HG03460 (cell line): Measurements from ENCODE around the gene CFAP73.
A peak's percentile ranks its signal among the peaks of the same experiment; 100 is the strongest.

ENCODE experiments used
- ATAC-seq: cut with Tn5 transposase; IDR thresholded peaks from one replicate; pipeline ENCODE4 v1.9.1; 2021; ENCODE audit not compliant: unreplicated experiment

Gene CFAP73

GRCh38 chr12:113162102-113163029 lies 12.8 kb downstream of the CFAP73 start:
- ATAC-seq = no peak

- no peak for ATAC-seq
These were observed 13.5 kb downstream of the CFAP73 start for GRCh38 chr12:113163030-113163360.

GRCh38 chr12:113164014-113164413 lies 14.5 kb downstream of the CFAP73 start:
- no peak for ATAC-seq

GRCh38 chr12:113165521-113166450 lies 16.3 kb downstream of the CFAP73 start:
- no peak for ATAC-seq

GRCh38 chr12:113167868-113168267 lies 18.3 kb downstream of the CFAP73 start:
- ATAC-seq = no peak

- ATAC-seq = no peak
These were observed 20.2 kb downstream of the CFAP73 start for GRCh38 chr12:113169697-113170096.

- no peak for ATAC-seq
These were observed 20.9 kb downstream of the CFAP73 start for GRCh38 chr12:113170457-113170856.

GRCh38 chr12:113170926-113171325 lies 21.4 kb downstream of the CFAP73 start:
- no peak for ATAC-seq

GRCh38 chr12:113171543-113171942 lies 22.0 kb downstream of the CFAP73 start:
- ATAC-seq = no peak

GRCh38 chr12:113172185-113172584 lies 22.7 kb downstream of the CFAP73 start:
- ATAC-seq = no peak

- peak; percentile 75 for ATAC-seq
These were observed 23.7 kb downstream of the CFAP73 start for GRCh38 chr12:113173081-113173698.

GRCh38 chr12:113174461-113175384 lies 25.2 kb downstream of the CFAP73 start:
- no peak for ATAC-seq

GRCh38 chr12:113179023-113179422 lies 29.5 kb downstream of the CFAP73 start:
- ATAC-seq = no peak

GRCh38 chr12:113180333-113180732 lies 30.8 kb downstream of the CFAP73 start:
- ATAC-seq = no peak

- ATAC-seq = no peak
These were observed 32.5 kb downstream of the CFAP73 start for GRCh38 chr12:113181975-113182374.

GRCh38 chr12:113183030-113183589 lies 33.6 kb downstream of the CFAP73 start:
- ATAC-seq = no peak

GRCh38 chr12:113184098-113184899 lies 34.8 kb downstream of the CFAP73 start:
- peak; percentile 40 for ATAC-seq

GRCh38 chr12:113184900-113185179 lies 35.3 kb downstream of the CFAP73 start:
- ATAC-seq = peak; percentile 81
